GM12878 (cell line): Measurements from ENCODE around the gene PCED1B.

Experiments
- SREBF2 ChIP-seq: IDR thresholded peaks from 2 replicates; pipeline ENCODE4 v1.6.1; 2012; ENCODE audit warnings: mild to moderate bottlenecking, low read length
- TF ChIP-seq, protein P1 (sequence below), 3 experiments: IDR thresholded peaks in 2 of 3; conservative IDR thresholded peaks in 1 of 3; 2 replicates each; pipeline ENCODE4 v1.5.1; 2011; ENCODE audit warnings: low read depth in 3 of 3, low read length in 3 of 3, mild to moderate bottlenecking in 3 of 3, control low read depth in 2 of 3, moderate library complexity in 2 of 3, inconsistent platforms in 1 of 3, mixed read lengths in 1 of 3; ENCODE audit not compliant: control insufficient read depth in 2 of 3, insufficient read depth in 1 of 3; ENCODE audit errors: extremely low read depth in 1 of 3

DNA sequence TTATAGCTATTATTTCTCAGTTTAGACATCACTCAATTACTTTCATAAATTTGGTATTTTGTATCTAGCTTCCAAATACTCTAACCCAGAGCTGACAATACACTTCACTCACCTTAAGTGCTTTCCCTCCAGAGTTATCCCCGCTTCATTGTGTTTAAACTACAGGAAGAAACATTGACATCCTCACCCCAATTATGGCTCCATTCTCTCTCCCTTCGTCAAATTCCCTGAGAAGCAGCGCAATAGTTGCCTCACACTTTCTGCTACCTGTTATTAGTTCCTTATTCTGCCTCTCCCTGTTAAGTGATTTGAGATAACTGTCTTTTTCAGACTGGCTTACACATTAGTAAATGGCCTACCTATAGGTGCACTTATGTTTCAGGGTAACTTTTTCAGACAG is 69.7 kb downstream of the PCED1B start:
- no peak for TF ChIP-seq SREBF2
- TF ChIP-seq, protein P1, sequence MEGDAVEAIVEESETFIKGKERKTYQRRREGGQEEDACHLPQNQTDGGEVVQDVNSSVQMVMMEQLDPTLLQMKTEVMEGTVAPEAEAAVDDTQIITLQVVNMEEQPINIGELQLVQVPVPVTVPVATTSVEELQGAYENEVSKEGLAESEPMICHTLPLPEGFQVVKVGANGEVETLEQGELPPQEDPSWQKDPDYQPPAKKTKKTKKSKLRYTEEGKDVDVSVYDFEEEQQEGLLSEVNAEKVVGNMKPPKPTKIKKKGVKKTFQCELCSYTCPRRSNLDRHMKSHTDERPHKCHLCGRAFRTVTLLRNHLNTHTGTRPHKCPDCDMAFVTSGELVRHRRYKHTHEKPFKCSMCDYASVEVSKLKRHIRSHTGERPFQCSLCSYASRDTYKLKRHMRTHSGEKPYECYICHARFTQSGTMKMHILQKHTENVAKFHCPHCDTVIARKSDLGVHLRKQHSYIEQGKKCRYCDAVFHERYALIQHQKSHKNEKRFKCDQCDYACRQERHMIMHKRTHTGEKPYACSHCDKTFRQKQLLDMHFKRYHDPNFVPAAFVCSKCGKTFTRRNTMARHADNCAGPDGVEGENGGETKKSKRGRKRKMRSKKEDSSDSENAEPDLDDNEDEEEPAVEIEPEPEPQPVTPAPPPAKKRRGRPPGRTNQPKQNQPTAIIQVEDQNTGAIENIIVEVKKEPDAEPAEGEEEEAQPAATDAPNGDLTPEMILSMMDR (IDR thresholded peaks at IDR 0.05 in 2 of 3, conservative IDR thresholded peaks at IDR 0.05 in 1 of 3; ENCODE audit: control insufficient read depth in 2 of 3, extremely low read depth in 1 of 3, insufficient read depth in 1 of 3, low read depth in 3 of 3, low read length in 3 of 3) = no peak
